ENCODE measurements around the gene QSOX1.

The QSOX1 gene

GRCh38 chr1:180224902-180225301 is 70.2 kb downstream of the QSOX1 start:
- TF ChIP-seq, protein P1, sequence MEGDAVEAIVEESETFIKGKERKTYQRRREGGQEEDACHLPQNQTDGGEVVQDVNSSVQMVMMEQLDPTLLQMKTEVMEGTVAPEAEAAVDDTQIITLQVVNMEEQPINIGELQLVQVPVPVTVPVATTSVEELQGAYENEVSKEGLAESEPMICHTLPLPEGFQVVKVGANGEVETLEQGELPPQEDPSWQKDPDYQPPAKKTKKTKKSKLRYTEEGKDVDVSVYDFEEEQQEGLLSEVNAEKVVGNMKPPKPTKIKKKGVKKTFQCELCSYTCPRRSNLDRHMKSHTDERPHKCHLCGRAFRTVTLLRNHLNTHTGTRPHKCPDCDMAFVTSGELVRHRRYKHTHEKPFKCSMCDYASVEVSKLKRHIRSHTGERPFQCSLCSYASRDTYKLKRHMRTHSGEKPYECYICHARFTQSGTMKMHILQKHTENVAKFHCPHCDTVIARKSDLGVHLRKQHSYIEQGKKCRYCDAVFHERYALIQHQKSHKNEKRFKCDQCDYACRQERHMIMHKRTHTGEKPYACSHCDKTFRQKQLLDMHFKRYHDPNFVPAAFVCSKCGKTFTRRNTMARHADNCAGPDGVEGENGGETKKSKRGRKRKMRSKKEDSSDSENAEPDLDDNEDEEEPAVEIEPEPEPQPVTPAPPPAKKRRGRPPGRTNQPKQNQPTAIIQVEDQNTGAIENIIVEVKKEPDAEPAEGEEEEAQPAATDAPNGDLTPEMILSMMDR (IDR thresholded peaks at IDR 0.05; ENCODE audit: borderline replicate concordance, control extremely low read depth, extremely low read depth, insufficient read depth, missing control alignments) = no peak
- in situ Hi-C loops (cut with MboI; ENCODE audit: low sequenced_read_pairs, unreplicated experiment) = no loop called here
- DNase-seq (ENCODE audit: low spot score) = no peak

DNA sequence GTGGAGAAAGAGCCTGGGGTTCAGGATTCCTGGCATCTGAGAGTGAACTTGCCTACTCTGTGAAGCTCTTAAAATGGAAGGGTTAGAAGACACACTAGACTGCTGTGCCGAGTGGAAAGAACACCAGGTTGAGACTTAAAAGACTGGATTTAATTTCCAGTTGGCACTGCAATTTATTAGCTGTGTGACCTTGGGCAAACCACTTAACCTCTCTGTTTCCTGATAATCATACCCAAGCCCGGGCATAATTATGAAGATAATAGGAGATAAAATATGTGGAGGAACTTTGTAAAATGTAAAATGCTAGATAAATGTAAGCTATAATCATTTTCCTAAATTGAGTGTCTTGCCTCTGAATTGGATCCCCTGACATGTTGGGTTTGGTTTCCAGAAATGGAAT is 70.7 kb downstream of the QSOX1 start:
- TF ChIP-seq, protein P1 (IDR thresholded peaks at IDR 0.05; ENCODE audit: borderline replicate concordance, control extremely low read depth, extremely low read depth, insufficient read depth, missing control alignments) = no peak
- in situ Hi-C loops (cut with MboI; ENCODE audit: low sequenced_read_pairs, unreplicated experiment) = no loop called here
- DNase-seq (ENCODE audit: low spot score) = no peak

- no peak for DNase-seq (ENCODE audit: low spot score)
- TF ChIP-seq, protein P1 (IDR thresholded peaks at IDR 0.05; ENCODE audit: borderline replicate concordance, control extremely low read depth, extremely low read depth, insufficient read depth, missing control alignments) = no peak
- in situ Hi-C loops (cut with MboI; ENCODE audit: low sequenced_read_pairs, unreplicated experiment) = no loop called here
Observed at GRCh38 chr1:180227861-180228647, 73.4 kb downstream of the QSOX1 start.

GRCh38 chr1:180228648-180229482 is 74.2 kb downstream of the QSOX1 start:
- TF ChIP-seq, protein P1 (IDR thresholded peaks at IDR 0.05; ENCODE audit: borderline replicate concordance, control extremely low read depth, extremely low read depth, insufficient read depth, missing control alignments) = no peak
- in situ Hi-C loops (cut with MboI; ENCODE audit: low sequenced_read_pairs, unreplicated experiment) = no loop called here
- peak; percentile 63 for DNase-seq (ENCODE audit: low spot score)

DNA sequence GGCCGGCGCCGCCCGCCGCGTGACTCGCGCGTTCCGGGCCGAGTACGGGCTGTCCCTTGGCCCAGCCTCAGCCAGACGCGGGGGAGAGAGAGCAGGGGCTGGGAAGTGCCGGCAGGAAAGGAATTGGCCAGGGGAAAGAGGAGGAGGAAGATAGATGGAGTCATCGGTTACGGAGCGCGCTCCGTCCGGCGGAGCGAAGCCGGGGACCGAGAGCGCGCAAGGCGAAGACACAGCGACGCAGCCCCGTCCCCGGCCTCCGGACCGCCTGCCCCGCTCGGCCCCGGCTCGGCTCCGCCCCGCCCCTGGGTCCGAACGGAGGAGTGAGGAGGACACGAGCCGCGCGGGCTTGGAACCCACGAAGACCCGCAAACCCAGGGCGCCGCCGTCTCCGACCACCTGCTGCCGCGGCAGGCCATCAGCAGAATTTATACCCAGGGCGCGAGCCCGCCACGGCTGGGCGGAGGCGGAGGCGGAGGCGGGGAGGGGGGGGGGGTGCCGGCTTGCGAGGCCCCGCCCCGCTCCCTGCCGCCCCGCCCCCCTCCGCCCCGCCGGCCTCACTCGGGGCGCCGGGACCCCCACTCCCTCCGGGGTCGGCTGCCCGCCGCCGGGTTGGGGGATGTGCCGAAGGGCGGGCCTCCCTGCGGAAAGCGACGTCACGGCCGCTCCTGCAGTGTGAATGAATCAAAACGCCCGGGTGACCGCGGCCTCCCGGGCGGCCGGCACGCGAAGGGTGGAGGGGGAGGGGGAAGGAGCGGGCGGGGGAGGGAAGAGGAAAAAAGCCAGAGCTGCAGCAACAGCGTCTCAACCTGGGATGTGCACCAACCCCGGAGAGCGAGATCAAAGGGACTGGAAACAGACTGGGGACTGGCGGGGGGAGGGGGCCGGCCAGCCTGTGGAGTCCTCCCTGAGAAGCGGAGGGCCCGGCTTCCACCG is 75.1 kb downstream of the QSOX1 start, which contains the start of gene LHX4:
TSS of gene LHX4 (plus strand) at position 782 of the 933 bp plus-strand sequence. CDS start 266 bp downstream, outside the sequence.
- in situ Hi-C loops (cut with MboI; ENCODE audit: low sequenced_read_pairs, unreplicated experiment) = no loop called here

More for the DNA sequence above, 75.1 kb downstream of the QSOX1 start, which contains the start of gene LHX4:
- DNase-seq (ENCODE audit: low spot score) = peak; percentile 82
- TF ChIP-seq, protein P1 (IDR thresholded peaks at IDR 0.05; ENCODE audit: borderline replicate concordance, control extremely low read depth, extremely low read depth, insufficient read depth, missing control alignments) = no peak
